Mammary epithelial cell (primary cell): ENCODE data around the gene RPH3AL.

Experiments used
- EZH2 ChIP-seq: IDR thresholded peaks from 2 replicates; pipeline ENCODE4 v1.6.1; 2012; ENCODE audit warnings: low read length, inconsistent platforms, borderline replicate concordance
- TF ChIP-seq, protein P1 (sequence below), 2 donors: IDR thresholded peaks in 1 of 2; conservative IDR thresholded peaks in 1 of 2; 2 replicates each; pipeline ENCODE4 v1.5.1; 2011 to 2012; ENCODE audit warnings: inconsistent platforms in 2 of 2, low read length in 2 of 2, mild to moderate bottlenecking in 2 of 2, control low read depth in 1 of 2, low read depth in 1 of 2; ENCODE audit not compliant: insufficient read depth in 1 of 2; ENCODE audit errors: extremely low read depth in 1 of 2

DNA sequence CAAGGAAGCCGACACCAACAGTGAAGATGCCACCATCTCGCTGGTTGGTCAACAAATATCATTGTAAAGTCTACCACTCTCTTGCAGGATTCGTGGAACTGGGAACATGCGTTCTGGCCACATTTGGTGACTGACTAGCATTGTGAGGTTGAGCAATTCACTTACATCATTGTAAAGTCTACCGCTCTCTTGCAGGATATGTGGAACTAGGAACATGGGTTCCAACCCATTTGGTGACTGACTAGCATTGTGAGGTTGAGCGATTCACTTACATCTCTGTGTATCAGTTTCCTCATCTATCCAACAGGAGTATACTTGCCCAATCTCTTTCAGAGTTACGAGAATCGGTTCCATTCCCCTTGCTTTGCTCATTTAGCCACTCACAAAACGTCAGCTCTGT lies 42.6 kb upstream of the RPH3AL start:
- TF ChIP-seq, protein P1, sequence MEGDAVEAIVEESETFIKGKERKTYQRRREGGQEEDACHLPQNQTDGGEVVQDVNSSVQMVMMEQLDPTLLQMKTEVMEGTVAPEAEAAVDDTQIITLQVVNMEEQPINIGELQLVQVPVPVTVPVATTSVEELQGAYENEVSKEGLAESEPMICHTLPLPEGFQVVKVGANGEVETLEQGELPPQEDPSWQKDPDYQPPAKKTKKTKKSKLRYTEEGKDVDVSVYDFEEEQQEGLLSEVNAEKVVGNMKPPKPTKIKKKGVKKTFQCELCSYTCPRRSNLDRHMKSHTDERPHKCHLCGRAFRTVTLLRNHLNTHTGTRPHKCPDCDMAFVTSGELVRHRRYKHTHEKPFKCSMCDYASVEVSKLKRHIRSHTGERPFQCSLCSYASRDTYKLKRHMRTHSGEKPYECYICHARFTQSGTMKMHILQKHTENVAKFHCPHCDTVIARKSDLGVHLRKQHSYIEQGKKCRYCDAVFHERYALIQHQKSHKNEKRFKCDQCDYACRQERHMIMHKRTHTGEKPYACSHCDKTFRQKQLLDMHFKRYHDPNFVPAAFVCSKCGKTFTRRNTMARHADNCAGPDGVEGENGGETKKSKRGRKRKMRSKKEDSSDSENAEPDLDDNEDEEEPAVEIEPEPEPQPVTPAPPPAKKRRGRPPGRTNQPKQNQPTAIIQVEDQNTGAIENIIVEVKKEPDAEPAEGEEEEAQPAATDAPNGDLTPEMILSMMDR (conservative IDR thresholded peaks at IDR 0.05 in 1 of 2, IDR thresholded peaks at IDR 0.05 in 1 of 2; ENCODE audit: extremely low read depth in 1 of 2, insufficient read depth in 1 of 2, low read depth in 1 of 2, low read length in 2 of 2) = no peak
- TF ChIP-seq EZH2 = no peak
